Measurements from ENCODE around the gene ORMDL2.
"Not testable (repeated sequence)": the region's sequence is repeated elsewhere in the genome, so short reads cannot be mapped to it uniquely, and the experiment has no call there.

- TF ChIP-seq CTCF (IDR thresholded peaks at IDR 0.05); ZFX (IDR thresholded peaks at IDR 0.05; ENCODE audit: borderline replicate concordance): not testable (repeated sequence)
These were observed 48.7 kb downstream of the ORMDL2 start for GRCh38 chr12:55866454-55867004.
